ENCODE data around the gene EIPR1.

EIPR1 gene

GRCh38 chr2:3355951-3356569, 21.6 kb downstream of the EIPR1 start:
- peak overlapping the region; percentile 77 for H3K27ac ChIP-seq
- TF ChIP-seq, protein P1, sequence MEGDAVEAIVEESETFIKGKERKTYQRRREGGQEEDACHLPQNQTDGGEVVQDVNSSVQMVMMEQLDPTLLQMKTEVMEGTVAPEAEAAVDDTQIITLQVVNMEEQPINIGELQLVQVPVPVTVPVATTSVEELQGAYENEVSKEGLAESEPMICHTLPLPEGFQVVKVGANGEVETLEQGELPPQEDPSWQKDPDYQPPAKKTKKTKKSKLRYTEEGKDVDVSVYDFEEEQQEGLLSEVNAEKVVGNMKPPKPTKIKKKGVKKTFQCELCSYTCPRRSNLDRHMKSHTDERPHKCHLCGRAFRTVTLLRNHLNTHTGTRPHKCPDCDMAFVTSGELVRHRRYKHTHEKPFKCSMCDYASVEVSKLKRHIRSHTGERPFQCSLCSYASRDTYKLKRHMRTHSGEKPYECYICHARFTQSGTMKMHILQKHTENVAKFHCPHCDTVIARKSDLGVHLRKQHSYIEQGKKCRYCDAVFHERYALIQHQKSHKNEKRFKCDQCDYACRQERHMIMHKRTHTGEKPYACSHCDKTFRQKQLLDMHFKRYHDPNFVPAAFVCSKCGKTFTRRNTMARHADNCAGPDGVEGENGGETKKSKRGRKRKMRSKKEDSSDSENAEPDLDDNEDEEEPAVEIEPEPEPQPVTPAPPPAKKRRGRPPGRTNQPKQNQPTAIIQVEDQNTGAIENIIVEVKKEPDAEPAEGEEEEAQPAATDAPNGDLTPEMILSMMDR (conservative IDR thresholded peaks at IDR 0.05): no peak

- H3K27ac ChIP-seq: peak overlapping the region; percentile 77
- TF ChIP-seq, protein P1 (conservative IDR thresholded peaks at IDR 0.05): no peak
Observed at GRCh38 chr2:3354986-3355385, 22.6 kb downstream of the EIPR1 start.

DNA sequence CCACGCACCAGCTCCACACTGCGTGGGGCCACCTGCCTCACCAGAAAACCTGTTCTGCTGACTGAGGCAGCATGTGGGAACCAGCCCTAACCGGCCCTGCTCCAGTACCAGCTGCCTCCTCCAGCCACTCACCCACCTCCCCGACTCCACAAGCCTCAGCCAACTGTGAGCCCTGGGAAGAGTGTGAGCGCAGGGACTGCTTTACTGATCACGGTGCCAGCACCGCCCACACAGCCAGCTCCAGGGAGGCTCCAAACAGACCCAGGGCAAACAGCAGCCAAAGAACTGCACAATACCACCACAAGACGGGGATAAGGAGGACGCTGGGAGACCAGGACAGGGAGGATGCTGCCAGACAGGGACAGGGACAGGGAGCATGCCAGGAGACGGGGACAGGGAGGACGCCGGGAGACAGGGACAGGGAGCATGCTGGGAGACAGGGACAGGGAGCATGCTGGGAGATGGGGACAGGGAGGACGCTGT, 28.4 kb downstream of the EIPR1 start:
- peak overlapping the region; percentile 70 for H3K27ac ChIP-seq
- TF ChIP-seq, protein P1 (conservative IDR thresholded peaks at IDR 0.05): no peak

- TF ChIP-seq, protein P1 (conservative IDR thresholded peaks at IDR 0.05): no peak
- peak overlapping the region; percentile 70 for H3K27ac ChIP-seq
Observed at GRCh38 chr2:3348767-3349166, 28.9 kb downstream of the EIPR1 start.

GRCh38 chr2:3345621-3346020, 32.0 kb downstream of the EIPR1 start:
- TF ChIP-seq, protein P1 (conservative IDR thresholded peaks at IDR 0.05): no peak
- no peak overlapping the region for H3K27ac ChIP-seq

GRCh38 chr2:3344897-3345296, 32.7 kb downstream of the EIPR1 start:
- TF ChIP-seq, protein P1 (conservative IDR thresholded peaks at IDR 0.05): no peak

GRCh38 chr2:3343012-3343411, 34.6 kb downstream of the EIPR1 start:
- H3K27ac ChIP-seq: no peak overlapping the region

More at GRCh38 chr2:3344897-3345296, 32.7 kb downstream of the EIPR1 start:
- no peak overlapping the region for H3K27ac ChIP-seq

More at GRCh38 chr2:3343012-3343411, 34.6 kb downstream of the EIPR1 start:
- TF ChIP-seq, protein P1 (conservative IDR thresholded peaks at IDR 0.05): no peak
